HEK293 (cell line): ENCODE measurements around the gene MBD4.
A peak's percentile ranks its signal among the peaks of the same experiment; 100 is the strongest.

ENCODE experiments used
- CTCF ChIA-PET: fragments of 350-600 bp; formaldehyde crosslinking; extraction: SDS; loops from one replicate; lab custom pipeline; 2021; ENCODE audit warnings: antibody characterized with exemption; lab: Yijun Ruan, JAX
- POLR2A ChIA-PET: fragments of 300-600 bp; formaldehyde crosslinking; extraction: SDS; loops from one replicate; lab custom pipeline; 2020; ENCODE audit warnings: antibody characterized with exemption, inconsistent platforms; lab: Yijun Ruan, JAX
- H3K27ac ChIP-seq: fragments of 200-500 bp; sonication (Bioruptor generic); 2 replicates; pipeline ENCODE4 v1.5.1; 2014; ENCODE audit warnings: low read depth, low read length, control low read depth, inconsistent platforms; ENCODE audit errors: extremely low read depth
- H3K36me3 ChIP-seq, 2 experiments: fragments of 200-500 bp in 1 of 2; sonication (Bioruptor generic) in 1 of 2; 1 replicate in 1 of 2; 2 replicates in 1 of 2; pipeline ENCODE4 v1.5.1; 2014 to 2017; ENCODE audit warnings: inconsistent platforms in 2 of 2, low read length in 2 of 2; ENCODE audit not compliant: control insufficient read depth in 2 of 2, insufficient read depth in 1 of 2
- H3K4me1 ChIP-seq: fragments of 200-500 bp; sonication (Bioruptor generic); 2 replicates; pipeline ENCODE4 v1.5.1; 2014; ENCODE audit warnings: mild to moderate bottlenecking, low read length, inconsistent platforms; ENCODE audit not compliant: control insufficient read depth, insufficient read depth
- H3K4me3 ChIP-seq: 2 replicates; pipeline ENCODE4 v1.5.1; 2011; ENCODE audit warnings: low read depth, mild to moderate bottlenecking, control low read depth, low read length, moderate library complexity
- H3K9me3 ChIP-seq: fragments of 200-500 bp; sonication (Bioruptor generic); 2 replicates; pipeline ENCODE4 v1.5.1; 2014; ENCODE audit warnings: low read depth, low read length, inconsistent platforms; ENCODE audit not compliant: control insufficient read depth, insufficient read depth
- GLI2 ChIP-seq: fragments of 450-650 bp; formaldehyde crosslinking; IDR thresholded peaks from 2 replicates; pipeline ENCODE4; 2017; ENCODE audit warnings: missing biosample characterization, missing genetic modification characterization, low read depth, borderline replicate concordance
- GLI4 ChIP-seq: fragments of 450-650 bp; formaldehyde crosslinking; IDR thresholded peaks from 2 replicates; pipeline ENCODE4 v1.5.1; 2016; ENCODE audit warnings: missing biosample characterization, missing genetic modification characterization
- OSR2 ChIP-seq: fragments of 450-650 bp; formaldehyde crosslinking; IDR thresholded peaks from 2 replicates; pipeline ENCODE4 v1.5.1; 2016; ENCODE audit warnings: missing biosample characterization, missing genetic modification characterization
- OVOL3 ChIP-seq: fragments of 450-650 bp; formaldehyde crosslinking; IDR thresholded peaks from 2 replicates; pipeline ENCODE4 v1.5.1; 2016; ENCODE audit warnings: missing biosample characterization, missing genetic modification characterization
- PRDM1 ChIP-seq: fragments of 450-650 bp; formaldehyde crosslinking; IDR thresholded peaks from 2 replicates; pipeline ENCODE4; 2016; ENCODE audit warnings: missing biosample characterization, missing genetic modification characterization
- PRDM4 ChIP-seq: fragments of 450-650 bp; formaldehyde crosslinking; IDR thresholded peaks from 2 replicates; pipeline ENCODE4 v1.5.1; 2017; ENCODE audit warnings: missing biosample characterization, missing genetic modification characterization
- SETDB1 ChIP-seq: IDR thresholded peaks from one replicate; pipeline ENCODE4 v1.6.1; 2017; ENCODE audit warnings: mild to moderate bottlenecking, low read length, moderate library complexity, mixed read lengths; ENCODE audit not compliant: insufficient read length
- SP7 ChIP-seq: fragments of 450-650 bp; formaldehyde crosslinking; IDR thresholded peaks from 2 replicates; pipeline ENCODE4 v1.5.1; 2016; ENCODE audit warnings: missing biosample characterization, missing genetic modification characterization
- TCF7L2 ChIP-seq: IDR thresholded peaks from 2 replicates; pipeline ENCODE4 v1.6.1; 2011; ENCODE audit warnings: low read depth, mild to moderate bottlenecking, inconsistent platforms, low read length, moderate library complexity, borderline replicate concordance
- YY1 ChIP-seq: fragments of 450-650 bp; formaldehyde crosslinking; IDR thresholded peaks from 2 replicates; pipeline ENCODE4 v1.5.1; 2018; ENCODE audit warnings: missing biosample characterization, missing genetic modification characterization
- ZNF112 ChIP-seq: fragments of 450-650 bp; formaldehyde crosslinking; IDR thresholded peaks from 2 replicates; pipeline ENCODE4 v1.5.0; 2017; ENCODE audit warnings: missing biosample characterization, missing genetic modification characterization
- ZNF132 ChIP-seq: fragments of 450-650 bp; formaldehyde crosslinking; IDR thresholded peaks from 2 replicates; pipeline ENCODE4 v1.5.1; 2017; ENCODE audit warnings: missing biosample characterization, missing genetic modification characterization, borderline replicate concordance
- ZNF169 ChIP-seq: fragments of 450-650 bp; formaldehyde crosslinking; IDR thresholded peaks from 2 replicates; pipeline ENCODE4 v1.5.1; 2016; ENCODE audit warnings: missing biosample characterization, missing genetic modification characterization
- ZNF18 ChIP-seq: fragments of 450-650 bp; formaldehyde crosslinking; IDR thresholded peaks from 2 replicates; pipeline ENCODE4 v1.5.1; 2016; ENCODE audit warnings: missing biosample characterization, missing genetic modification characterization
- ZNF350 ChIP-seq: fragments of 450-650 bp; formaldehyde crosslinking; IDR thresholded peaks from 2 replicates; pipeline ENCODE4 v1.5.0; 2017; ENCODE audit warnings: missing biosample characterization, mild to moderate bottlenecking, missing genetic modification characterization
- ZNF391 ChIP-seq: fragments of 450-650 bp; formaldehyde crosslinking; IDR thresholded peaks from 2 replicates; pipeline ENCODE4 v1.5.1; 2016; ENCODE audit warnings: low read depth, missing biosample characterization, missing genetic modification characterization, borderline replicate concordance
- ZNF394 ChIP-seq: fragments of 450-650 bp; formaldehyde crosslinking; IDR thresholded peaks from 2 replicates; pipeline ENCODE4 v1.5.1; 2016; ENCODE audit warnings: missing biosample characterization, missing genetic modification characterization, mild to moderate bottlenecking, moderate library complexity, borderline replicate concordance
- ZNF449 ChIP-seq: fragments of 450-650 bp; formaldehyde crosslinking; IDR thresholded peaks from 2 replicates; pipeline ENCODE4 v1.5.1; 2017; ENCODE audit warnings: missing biosample characterization, mild to moderate bottlenecking, missing genetic modification characterization, moderate library complexity
- ZNF488 ChIP-seq: fragments of 450-650 bp; formaldehyde crosslinking; IDR thresholded peaks from 2 replicates; pipeline ENCODE4 v1.5.1; 2016; ENCODE audit warnings: missing biosample characterization, missing genetic modification characterization
- ZNF521 ChIP-seq: fragments of 450-650 bp; formaldehyde crosslinking; IDR thresholded peaks from 2 replicates; pipeline ENCODE4 v1.5.1; 2017; ENCODE audit warnings: missing biosample characterization, mild to moderate bottlenecking, missing genetic modification characterization
- ZNF580 ChIP-seq: fragments of 450-650 bp; formaldehyde crosslinking; IDR thresholded peaks from 2 replicates; pipeline ENCODE4 v1.5.1; 2016; ENCODE audit warnings: missing biosample characterization, missing genetic modification characterization
- ZNF624 ChIP-seq: fragments of 450-650 bp; formaldehyde crosslinking; IDR thresholded peaks from 2 replicates; pipeline ENCODE4 v1.5.1; 2017; ENCODE audit warnings: missing biosample characterization, missing genetic modification characterization
- ZNF645 ChIP-seq: fragments of 450-650 bp; formaldehyde crosslinking; IDR thresholded peaks from 2 replicates; pipeline ENCODE4; 2016; ENCODE audit warnings: missing biosample characterization, missing genetic modification characterization
- ZNF704 ChIP-seq: fragments of 450-650 bp; formaldehyde crosslinking; IDR thresholded peaks from 2 replicates; pipeline ENCODE4 v1.5.1; 2016; ENCODE audit warnings: missing biosample characterization, missing genetic modification characterization
- ZNF792 ChIP-seq: fragments of 450-650 bp; formaldehyde crosslinking; IDR thresholded peaks from 2 replicates; pipeline ENCODE4 v1.5.1; 2016; ENCODE audit warnings: missing biosample characterization, missing genetic modification characterization

The MBD4 gene

GRCh38 chr3:129439817-129440617 is at the start of gene MBD4, which contains the start of gene IFT122:
TSS of gene MBD4 (minus strand) at chr3:129439948. CDS start at chr3:129439833, 115 bp downstream.
TSS of gene IFT122 (plus strand) at chr3:129440224. CDS start at chr3:129440331, 107 bp downstream.
- peaks cover 6 to 26% of the 10 kb centered on the region in 2 experiments; a peak in 2 of 3 replicates for H3K36me3 ChIP-seq
- CTCF ChIA-PET = interaction anchor here (0.7 to 1.2 kb wide), 3 partner anchors 10 to 57 kb away, joined by 3 to 4 read pairs (median 3); no protein-coding TSS in a partner anchor
- H3K9me3 ChIP-seq = no peaks in the 10 kb centered on the region
- H3K4me3 ChIP-seq = peak within 1 kb of the TSS; percentile 86
- POLR2A ChIA-PET = interaction anchor here (0.7 to 3.2 kb wide), 10 partner anchors 9 to 156 kb away, joined by 3 to 27 read pairs (median 6); partner anchors contain the start of gene EFCAB12
- H3K4me1 ChIP-seq = 0 out of 2 replicates have a peak, but pooled peaks cover 4% of the 10 kb centered on the region
- H3K27ac ChIP-seq = peak within 1 kb of the TSS; percentile 90
- TF ChIP-seq YY1 (tag by site-specific recombination) = peak; percentile 64; the same call in 1 of the 2 replicates
- peak; percentile 41; the same call in 1 of the 2 replicates for TF ChIP-seq ZNF580 (tag by site-specific recombination)
- no peak for TF ChIP-seq ZNF132
- TF ChIP-seq ZNF18 = no peak
- TF ChIP-seq ZNF112 (tag by site-specific recombination) = no peak
- TF ChIP-seq TCF7L2 = no peak
- no peak for TF ChIP-seq ZNF169 (tag by site-specific recombination)
- no peak for TF ChIP-seq PRDM4 (tag by site-specific recombination)
- TF ChIP-seq OSR2 = peak; percentile 65; the same call in 1 of the 2 replicates
- TF ChIP-seq ZNF792 = no peak
- TF ChIP-seq ZNF391 (tag by site-specific recombination) = peak; percentile 73; the same call in 1 of the 2 replicates
- no peak for TF ChIP-seq ZNF488
- TF ChIP-seq ZNF645 (tag by site-specific recombination) = no peak
- no peak for TF ChIP-seq GLI2 (tag by site-specific recombination)
- TF ChIP-seq ZNF521 (tag by site-specific recombination) = no peak
- peak; percentile 67 for TF ChIP-seq ZNF394 (tag by site-specific recombination)
- no peak for TF ChIP-seq ZNF624 (tag by site-specific recombination)
- TF ChIP-seq GLI4 = no peak
- peak; percentile 24; the same call in 1 of the 2 replicates for TF ChIP-seq ZNF449 (tag by site-specific recombination)
- TF ChIP-seq PRDM1 (tag by site-specific recombination) = peak; percentile 60; the same call in 1 of the 2 replicates
- no peak for TF ChIP-seq ZNF350 (tag by site-specific recombination)
- TF ChIP-seq SETDB1 = no peak
- no peak for TF ChIP-seq ZNF704 (tag by site-specific recombination)
- TF ChIP-seq OVOL3 = peak; percentile 56; the same call in 1 of the 2 replicates
- peak; percentile 70 for TF ChIP-seq SP7 (tag by site-specific recombination)
